ENCODE data around the gene IGLL5. TPM values are rescaled to one million over a fixed set of nuclear protein-coding genes. Genes with fewer than 3 reads are reported as not detected.

IGLL5 gene
- total and polyA plus RNA-seq, 2 of the 13 experiments (the other 11 are each of a cell fraction or from before 2014, with no cell fraction given), result not detected

DNA sequence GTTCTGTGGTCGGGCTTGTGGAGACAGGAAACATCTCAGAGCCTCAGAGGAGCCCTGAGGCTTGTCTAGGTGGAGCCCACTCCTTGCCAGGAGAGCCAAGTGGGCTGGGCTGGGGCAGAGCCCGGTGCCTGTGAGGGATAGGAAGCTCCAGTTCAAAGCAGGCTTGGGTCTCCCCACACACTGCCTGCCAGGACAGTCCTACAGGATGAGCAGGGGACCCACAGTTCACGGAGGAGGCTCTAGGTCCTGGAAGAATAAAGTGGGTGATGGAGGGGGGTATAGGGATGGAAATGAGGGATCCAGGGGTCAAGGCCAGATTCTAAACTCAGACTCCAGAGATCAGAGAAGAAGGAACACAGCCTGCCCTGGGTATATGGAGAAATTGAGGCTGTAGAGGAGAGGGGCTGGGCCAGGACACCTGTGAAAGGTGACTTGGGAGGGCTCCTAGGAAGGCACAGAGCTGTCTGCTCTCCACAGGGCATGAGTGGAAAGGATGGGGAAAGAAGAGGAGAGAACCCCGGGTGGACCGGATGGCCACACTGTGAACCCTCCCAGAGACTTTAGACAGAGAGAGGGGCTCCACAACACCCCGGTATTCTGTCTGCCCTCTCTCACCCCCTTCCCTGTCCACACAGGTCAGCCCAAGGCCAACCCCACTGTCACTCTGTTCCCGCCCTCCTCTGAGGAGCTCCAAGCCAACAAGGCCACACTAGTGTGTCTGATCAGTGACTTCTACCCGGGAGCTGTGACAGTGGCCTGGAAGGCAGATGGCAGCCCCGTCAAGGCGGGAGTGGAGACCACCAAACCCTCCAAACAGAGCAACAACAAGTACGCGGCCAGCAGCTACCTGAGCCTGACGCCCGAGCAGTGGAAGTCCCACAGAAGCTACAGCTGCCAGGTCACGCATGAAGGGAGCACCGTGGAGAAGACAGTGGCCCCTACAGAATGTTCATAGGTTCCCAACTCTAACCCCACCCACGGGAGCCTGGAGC, 7.4 kb downstream of the IGLL5 start:
- 4% methylated on average over 8 of the region's 17 CpGs for whole genome bisulfite sequencing (ENCODE audit: low lambda C conversion rate)
- ChIA-PET POLR2A (no interaction called here), CTCF (ENCODE audit: low intra/inter-chr PET ratio, low total read pairs) (no interaction called here)
- Histone ChIP-seq H4K20me1 (ENCODE audit: insufficient read depth, low read length) (no peaks in the 10 kb centered on the region), H3K27ac (ENCODE audit: extremely low read length, insufficient read depth, low read length) (no peak overlapping the region), H3K27me3 (ENCODE audit: control insufficient read depth in 1 of 2, insufficient read depth in 2 of 2, low read length in 2 of 2) (peaks cover 1 to 37% of the 10 kb centered on the region in 2 experiments; a peak in 4 of 5 replicates), H3K4me1 (ENCODE audit: insufficient read depth, low read length) (no peaks in the 10 kb centered on the region), H3K9me3 (ENCODE audit: low read length) (no peaks in the 10 kb centered on the region), H3K79me2 (ENCODE audit: insufficient read depth, low read length) (no peaks in the 10 kb centered on the region), H2AFZ (ENCODE audit: low read length) (no peak overlapping the region), H3K4me3 (replicated peaks in 1 of 3; ENCODE audit: insufficient read depth in 1 of 3, low read depth in 2 of 3, low read length in 3 of 3) (no peak overlapping the region), H3K4me2 (ENCODE audit: low read depth, low read length) (no peak overlapping the region), H3K9ac (ENCODE audit: insufficient read depth, low read depth, low read length) (no peak overlapping the region), H3K36me3 (replicated peaks in 1 of 2; ENCODE audit: control insufficient read depth in 1 of 2, insufficient read depth in 2 of 2, low read length in 2 of 2) (no peaks in the 10 kb centered on the region)
- TF ChIP-seq ZNF552 (CRISPR knock-in tag; IDR thresholded peaks at IDR 0.05; ENCODE audit: borderline replicate concordance) (no peak), ZNF337 (CRISPR knock-in tag; IDR thresholded peaks at IDR 0.05; ENCODE audit: borderline replicate concordance, low read depth) (no peak), ZNF44 (CRISPR knock-in tag; IDR thresholded peaks at IDR 0.05) (no peak), ZNF678 (CRISPR knock-in tag; IDR thresholded peaks at IDR 0.05) (no peak), ZEB1 (IDR thresholded peaks at IDR 0.05; ENCODE audit: insufficient replicate concordance, low read depth) (no peak), HIVEP1 (CRISPR knock-in tag; IDR thresholded peaks at IDR 0.05) (no peak), ZNF121 (CRISPR knock-in tag; IDR thresholded peaks at IDR 0.05) (no peak), ISX (CRISPR knock-in tag; conservative IDR thresholded peaks at IDR 0.05) (no peak), KDM6A (CRISPR knock-in tag; IDR thresholded peaks at IDR 0.05; ENCODE audit: low read depth) (no peak), ZNF10 (CRISPR knock-in tag; IDR thresholded peaks at IDR 0.05; ENCODE audit: borderline replicate concordance, low read depth) (no peak)
- TF ChIP-seq, protein P1, sequence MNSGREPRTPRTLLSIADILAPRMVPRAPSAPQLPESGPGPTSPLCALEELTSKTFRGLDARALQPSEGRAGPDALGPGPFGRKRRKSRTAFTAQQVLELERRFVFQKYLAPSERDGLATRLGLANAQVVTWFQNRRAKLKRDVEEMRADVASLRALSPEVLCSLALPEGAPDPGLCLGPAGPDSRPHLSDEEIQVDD (CRISPR knock-in tag; IDR thresholded peaks at IDR 0.05; ENCODE audit: borderline replicate concordance), result no peak
- DNase-seq (ENCODE audit: low spot score) (no peak), FAIRE-seq (no peak), ATAC-seq (no peak)
- in situ Hi-C loops (cut with HindIII; ENCODE audit: extremely low pct_ligation_motif_present, low pct_unique_long_range_greater_than_20kb), result no loop called here
- BruUV-seq (replicated peaks), result no TSS peak
- intact Hi-C loops (cut with micrococcal nuclease; ENCODE audit: unreplicated experiment), result no loop called here
